Pancreas (tissue), 10 donors: Measurements from ENCODE around the gene PHF8. TPM values are rescaled to one million over a fixed set of nuclear protein-coding genes. Genes with fewer than 3 reads are reported as not detected.
A peak's percentile ranks its signal among the peaks of the same experiment; 100 is the strongest.

Source experiments
- ATAC-seq, 4 donors: fragments of 200-7000 bp; cut with Tn5 transposase; one replicate each; pipeline versions ENCODE4 v1.8.0 to v1.9.1; 2020; ENCODE audit warnings: mild to moderate bottlenecking in 4 of 4, moderate library complexity in 4 of 4
- DNase-seq, 6 donors: peaks; one replicate each; pipeline ENCODE4 v3.0.0-alpha.2; 2020
- FAIRE-seq: peaks from 2 replicates; lab custom pipeline; 2012; peaks lifted over from hg19 to GRCh38; lab: Jason Lieb, UNC
- H3K27ac ChIP-seq, 4 donors: fragments of 200-600 bp; sonication (generic); 1 replicate in 3 of 4; 2 replicates in 1 of 4; pipeline versions ENCODE4 v1.5.0 to v1.8.0; 2020
- H3K27me3 ChIP-seq, 4 donors: fragments of 200-600 bp; one replicate each; pipeline ENCODE4 v1.8.0; 2021
- H3K36me3 ChIP-seq, 3 donors: fragments of 200-600 bp; sonication (generic) in 1 of 3; one replicate each; pipeline versions ENCODE4 v1.5.0 to v1.8.0; 2020 to 2021
- H3K4me1 ChIP-seq, 3 donors: fragments of 200-600 bp; one replicate each; pipeline ENCODE4 v1.8.0; 2021
- H3K4me3 ChIP-seq, 4 donors: fragments of 200-600 bp; sonication (generic) in 2 of 4; one replicate each; pipeline versions ENCODE4 v1.5.0 to v1.8.0; 2020 to 2021
- H3K9me3 ChIP-seq, 4 donors: fragments of 200-600 bp; one replicate each; pipeline ENCODE4 v1.8.0; 2021
- CTCF ChIP-seq, 4 donors: fragments of 200-600 bp; sonication (generic) in 3 of 4; IDR thresholded peaks; one replicate each; pipeline versions ENCODE4 v1.5.0 to v1.8.0; 2021; ENCODE audit warnings: antibody characterized with exemption in 4 of 4
- WGBS, 2 donors: extraction: QIAGEN DNeasy Blood & Tissue Kit; methylation state at CpG; one replicate each; pipeline ENCODE4 v1.1.7; 2013; 5-methylcytosine and 5-hydroxymethylcytosine counted together
- intact Hi-C, 3 donors: fragments of 100-400 bp; cut with DNase I; formaldehyde crosslinking; loops; one replicate each; pipeline versions ENCODE4 v1.11.1 to v1.14.2; 2022
- polyA plus RNA-seq, 2 donors: library from polyadenylated mRNA; stranded (reverse); fragments of 200-250 nt; gene quantifications; one replicate each; pipeline ENCODE4 v1.2.3, GENCODE V29; 2013
- total RNA-seq, 6 donors: library from RNA; stranded (reverse); fragmentation: NEBNext Ultra II Directional in 4 of 6; extraction: Animal tissue kit (Norgen Biotek cat#: 25700) in 4 of 6; gene quantifications; one replicate each; pipeline versions ENCODE4 v1.2.1 to v1.2.4, GENCODE V29; 2021 to 2023
- donor health status: healthy with polysubstance abuse.
- donor health status: DM: no; HTN: no; CAD: no; lungs with moderate emphysema.
- donor health status: DM: no; HTN: no; CAD: no.
- donor health status: control.
- donor health status: control.
- donor health status: Bipolar disorder and iron deficiency.
- donor health status: DM: yes; HTN: yes; CAD: no.
- donor health status: DM: no; HTN: no; CAD: no.
- donor health status: DM: no; HTN: no; CAD: no.
- donor health status: DM: yes; HTN: yes; CAD: no.

PHF8 gene
- total and polyA plus RNA-seq, 8 donors: 10.9 to 21.3 (median 14.6) TPM

GRCh38 chrX:54042609-54043021 is 1.7 kb downstream of the PHF8 start:
- intact Hi-C loops: no loop called here
- H3K27ac ChIP-seq: peak overlapping the region in 1 of 4 donors; percentile 30
- H3K4me1 ChIP-seq: no peaks in the 10 kb centered on the region
- no peaks in the 10 kb centered on the region for H3K9me3 ChIP-seq
- 3 to 36% methylated on average over 24 to 26 of the region's 26 CpGs for WGBS, 2 donors
- H3K27me3 ChIP-seq: no peaks in the 10 kb centered on the region
- ATAC-seq (peak in 3 of 4 donors; percentile 7 to 26 (median 9)), DNase-seq (peak; percentile 21 to 60 (median 32)), FAIRE-seq (no peak)
- no peak for TF ChIP-seq CTCF (IDR thresholded peaks at IDR 0.05)
- no peaks in the 10 kb centered on the region for H3K36me3 ChIP-seq
- peak overlapping the region in 3 of 4 donors; percentile 36 to 56 (median 56) for H3K4me3 ChIP-seq

- no peak overlapping the region for H3K27ac ChIP-seq
These were observed 13.9 kb downstream of the PHF8 start for GRCh38 chrX:54030329-54030728.

GRCh38 chrX:54029529-54030143 is 14.6 kb downstream of the PHF8 start:
- no peak for TF ChIP-seq CTCF (IDR thresholded peaks at IDR 0.05)
- Histone ChIP-seq H3K9me3 (no peaks in the 10 kb centered on the region), H3K4me1 (no peaks in the 10 kb centered on the region), H3K27me3 (peaks cover 0 to 2% (median 0%) of the 10 kb centered on the region in 4 donors), H3K27ac (no peak overlapping the region), H3K36me3 (no peaks in the 10 kb centered on the region), H3K4me3 (no peak overlapping the region)
- DNase-seq (peak; percentile 40 to 82 (median 58)), ATAC-seq (peak; percentile 69 to 94 (median 82)), FAIRE-seq (no peak)
- intact Hi-C loops: no loop called here
- 46 to 59% methylated on average over 10 of the region's 10 CpGs for WGBS, 2 donors

More at GRCh38 chrX:54030329-54030728, 13.9 kb downstream of the PHF8 start:
- TF ChIP-seq CTCF (IDR thresholded peaks at IDR 0.05): no peak
- Histone ChIP-seq H3K27me3 (peaks cover 0 to 2% (median 0%) of the 10 kb centered on the region in 4 donors), H3K9me3 (no peaks in the 10 kb centered on the region), H3K4me1 (no peaks in the 10 kb centered on the region), H3K4me3 (no peak overlapping the region), H3K36me3 (no peaks in the 10 kb centered on the region)
- no peak for DNase-seq
- intact Hi-C loops: no loop called here
- WGBS, 2 donors: 57 to 60% methylated on average over 4 of the region's 4 CpGs
- ATAC-seq: no peak
- FAIRE-seq: no peak

- FAIRE-seq (no peak), ATAC-seq (no peak)
- intact Hi-C loops: no loop called here
These were observed 19.9 kb downstream of the PHF8 start for GRCh38 chrX:54024350-54024749.

More at GRCh38 chrX:54024350-54024749, 19.9 kb downstream of the PHF8 start:
- no peaks in the 10 kb centered on the region for H3K27me3 ChIP-seq
- H3K9me3 ChIP-seq: no peaks in the 10 kb centered on the region
- H3K4me1 ChIP-seq: no peaks in the 10 kb centered on the region
- TF ChIP-seq CTCF (IDR thresholded peaks at IDR 0.05): no peak
- 81 to 90% methylated on average over 5 of the region's 5 CpGs for WGBS, 2 donors
- no peak overlapping the region for H3K4me3 ChIP-seq
- no peak overlapping the region for H3K27ac ChIP-seq
- no peak for DNase-seq
- H3K36me3 ChIP-seq: peaks cover 0 to 4% (median 3%) of the 10 kb centered on the region in 3 donors
